Measurements from ENCODE around the gene CORO7.

The CORO7 gene

GRCh38 chr16:4426021-4426684, 9.8 kb upstream of the CORO7 start:
- no peak for DNase-seq

- peak; percentile 95 for DNase-seq
Measured at GRCh38 chr16:4425378-4426020, 9.1 kb upstream of the CORO7 start, which contains the start of gene DNAJA3. TSS of gene DNAJA3 (plus strand) at chr16:4425868. CDS start at chr16:4425882, 14 bp downstream.

- DNase-seq = no peak
Measured at GRCh38 chr16:4420505-4421105, 4.2 kb upstream of the CORO7 start.

- DNase-seq = no peak
Measured at GRCh38 chr16:4419402-4419959, 3.1 kb upstream of the CORO7 start.

GRCh38 chr16:4415538-4416199, 727 bp downstream of the CORO7 start:
- peak; percentile 76 for DNase-seq

- no peak for DNase-seq
Measured at GRCh38 chr16:4414187-4414917, 2.0 kb downstream of the CORO7 start.

- no peak for DNase-seq
Measured at GRCh38 chr16:4412854-4413253, 3.5 kb downstream of the CORO7 start.

- DNase-seq = no peak
Measured at GRCh38 chr16:4412159-4412558, 4.2 kb downstream of the CORO7 start.

GRCh38 chr16:4411684-4412083, 4.7 kb downstream of the CORO7 start:
- DNase-seq = no peak

- no peak for DNase-seq
Measured at GRCh38 chr16:4410335-4411075, 5.9 kb downstream of the CORO7 start.

GRCh38 chr16:4409081-4409932, 7.1 kb downstream of the CORO7 start:
- no peak for DNase-seq

- no peak for DNase-seq
Measured at GRCh38 chr16:4408323-4408690, 8.1 kb downstream of the CORO7 start.

GRCh38 chr16:4407543-4408322, 8.7 kb downstream of the CORO7 start:
- DNase-seq = no peak

GRCh38 chr16:4404967-4405696, 11.3 kb downstream of the CORO7 start:
- no peak for DNase-seq

- DNase-seq = no peak
Measured at GRCh38 chr16:4404247-4404966, 12.0 kb downstream of the CORO7 start.

- no peak for DNase-seq
Measured at GRCh38 chr16:4403133-4403949, 13.1 kb downstream of the CORO7 start.

- DNase-seq = no peak
Measured at GRCh38 chr16:4402439-4403132, 13.8 kb downstream of the CORO7 start.

Data from GDM1 (cell line).